Endometrial microvascular endothelial cells (primary cell): ENCODE data around the gene TFPT. TPM values are rescaled to one million over a fixed set of nuclear protein-coding genes. Genes with fewer than 3 reads are reported as not detected.
"Not testable (repeated sequence)": the region's sequence is repeated elsewhere in the genome, so short reads cannot be mapped to it uniquely, and the experiment has no call there.

Source experiments
- in situ Hi-C: cut with HindIII; loops from 2 replicates; pipeline ENCODE4 v1.10.0; 2017; ENCODE audit warnings: low sequenced_read_pairs, low pct_unique_long_range_greater_than_20kb; ENCODE audit errors: inconsistent ontology term
- total RNA-seq: library from RNA; depleted of rRNA; stranded (reverse); fragments of >200 nt; gene quantifications from one replicate; pipeline ENCODE4 v1.2.3, GENCODE V29; 2015; ENCODE audit errors: inconsistent ontology term

The TFPT gene
- total RNA-seq, 1 donor from 2014 or later, result 45.4 TPM

GRCh38 chr19:54128441-54128725, 12.9 kb upstream of the TFPT start:
- in situ Hi-C loops, result no loop called here

- in situ Hi-C loops, result no loop called here
These were observed 12.4 kb upstream of the TFPT start for GRCh38 chr19:54127688-54128440.

GRCh38 chr19:54125713-54126112, 10.3 kb upstream of the TFPT start:
- in situ Hi-C loops, result no loop called here

GRCh38 chr19:54124393-54124792, 8.9 kb upstream of the TFPT start:
- in situ Hi-C loops, result no loop called here

GRCh38 chr19:54123682-54124081, 8.2 kb upstream of the TFPT start:
- in situ Hi-C loops, result no loop called here

GRCh38 chr19:54121259-54121658, 5.8 kb upstream of the TFPT start:
- in situ Hi-C loops, result no loop called here

- in situ Hi-C loops, result no loop called here
These were observed 933 bp downstream of the TFPT start for GRCh38 chr19:54114340-54115108.

GRCh38 chr19:54109651-54110050, 5.8 kb downstream of the TFPT start:
- in situ Hi-C loops, result no loop called here

- in situ Hi-C loops, result no loop called here
These were observed 7.0 kb downstream of the TFPT start for GRCh38 chr19:54108496-54108895.

- in situ Hi-C loops, result no loop called here
These were observed 7.5 kb downstream of the TFPT start for GRCh38 chr19:54107876-54108490.

GRCh38 chr19:54106716-54107115, 8.7 kb downstream of the TFPT start:
- in situ Hi-C loops, result no loop called here

- in situ Hi-C loops, result no loop called here
These were observed 9.7 kb downstream of the TFPT start for GRCh38 chr19:54105796-54106195.

- in situ Hi-C loops, result no loop called here
These were observed 10.3 kb downstream of the TFPT start for GRCh38 chr19:54104998-54105715.

- in situ Hi-C loops, result no loop called here
These were observed 12.9 kb downstream of the TFPT start, which contains the start of gene NDUFA3 for GRCh38 chr19:54102421-54103169. TSS of gene NDUFA3 (plus strand) at chr19:54102855. CDS start at chr19:54102879, 24 bp downstream.

- in situ Hi-C loops, result no loop called here
These were observed 14.9 kb downstream of the TFPT start, which contains the start of gene OSCAR for GRCh38 chr19:54100561-54100960. TSS of gene OSCAR (minus strand) at chr19:54100803. CDS start at chr19:54100792, 11 bp downstream.

GRCh38 chr19:54099903-54100255, 15.6 kb downstream of the TFPT start:
- in situ Hi-C loops, result not testable (repeated sequence)

GRCh38 chr19:54099190-54099902, 16.1 kb downstream of the TFPT start:
- in situ Hi-C loops, result no loop called here

- in situ Hi-C loops, result no loop called here
These were observed 18.8 kb downstream of the TFPT start for GRCh38 chr19:54096617-54097106.
